Activated naive CD4-positive, alpha-beta T cell treated with anti-CD3 and anti-CD28 coated beads, Interleukin-2, amount 50 U/mL, for 72 hours (primary cell): Measurements from ENCODE around the gene TFPI. TPM values are rescaled to one million over a fixed set of nuclear protein-coding genes. Genes with fewer than 3 reads are reported as not detected.

Experiments
- ATAC-seq, 2 donors: fragments of 150-1000 bp; cut with Tn5 transposase; 2 replicates each; pipeline ENCODE4 v1.10.0; 2021; ENCODE audit warnings: mild to moderate bottlenecking in 2 of 2, moderate library complexity in 2 of 2
- DNase-seq, 2 donors: peaks; one replicate each; pipeline ENCODE4 v3.0.0; 2021 to 2022; ENCODE audit warnings: low spot score in 2 of 2
- H3K27ac Mint-ChIP-seq, 2 donors: one replicate each; pipeline ENCODE4 v1.8.0; 2022; ENCODE audit warnings: mild to moderate bottlenecking in 2 of 2, mixed read lengths in 2 of 2
- H3K36me3 Mint-ChIP-seq, 2 donors: one replicate each; pipeline ENCODE4 v1.8.0; 2022; ENCODE audit warnings: mixed read lengths in 2 of 2
- H3K9me3 Mint-ChIP-seq, 2 donors: one replicate each; pipeline ENCODE4 v1.8.0; 2022; ENCODE audit warnings: mixed read lengths in 2 of 2
- total RNA-seq, 2 donors: library from RNA; stranded (reverse); gene quantifications; one replicate each; pipeline ENCODE4 v1.2.3, GENCODE V29; 2022

Gene TFPI
- total RNA-seq, 2 donors from 2014 or later, result 0.34 TPM; not detected in 1

DNA sequence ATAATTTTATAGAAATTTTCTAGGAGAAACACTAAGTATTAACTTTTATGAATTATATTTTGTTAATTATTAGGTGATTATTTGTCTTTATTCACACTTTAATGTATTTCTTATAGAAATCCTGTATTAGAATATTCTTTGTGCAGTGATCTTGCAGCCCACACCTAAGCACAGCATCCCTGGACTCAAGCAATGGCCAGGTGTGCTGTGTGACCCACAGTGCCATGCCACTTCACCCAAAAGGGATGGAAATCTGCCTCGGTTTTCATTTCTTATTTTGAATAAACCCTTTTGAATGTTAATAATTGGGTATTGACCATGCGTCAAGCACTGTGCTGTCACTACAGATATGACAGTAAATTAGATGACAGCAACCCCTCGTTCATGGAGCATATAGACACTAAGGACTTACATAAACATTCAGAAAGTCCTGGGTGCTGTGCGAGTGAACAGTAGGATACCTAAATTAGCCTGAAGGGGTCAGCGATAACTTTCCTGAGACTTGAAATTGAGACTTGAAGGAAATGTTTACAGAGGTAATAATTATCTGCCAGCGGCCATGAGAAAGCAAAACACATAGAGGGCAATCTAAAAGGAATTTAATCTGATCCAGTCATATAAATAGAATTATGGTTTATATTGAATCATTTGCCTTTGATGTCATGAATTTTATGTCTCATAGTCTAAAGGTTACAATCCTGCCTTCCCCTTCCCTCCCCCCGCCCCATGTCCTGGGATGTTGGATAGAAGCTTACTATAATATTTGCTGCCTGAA, 53.5 kb downstream of the TFPI start:
- no peaks in the 10 kb centered on the region for H3K36me3 Mint-ChIP-seq

GRCh38 chr2:187499941-187500532, 54.2 kb downstream of the TFPI start:
- ATAC-seq, result peak in 1 of 2 donors; percentile 75
- no peaks in the 10 kb centered on the region for H3K9me3 Mint-ChIP-seq
- peak in 1 of 2 donors; percentile 42 for DNase-seq
- no peak overlapping the region for H3K27ac Mint-ChIP-seq
- H3K36me3 Mint-ChIP-seq, result no peaks in the 10 kb centered on the region

More for the DNA sequence above, 53.5 kb downstream of the TFPI start:
- no peaks in the 10 kb centered on the region for H3K9me3 Mint-ChIP-seq
- DNase-seq (no peak), ATAC-seq (no peak)
- no peak overlapping the region for H3K27ac Mint-ChIP-seq

- ATAC-seq, result no peak
- no peak overlapping the region for H3K27ac Mint-ChIP-seq
- no peak for DNase-seq
- H3K36me3 Mint-ChIP-seq, result no peaks in the 10 kb centered on the region
- H3K9me3 Mint-ChIP-seq, result peaks cover 0 to 5% of the 10 kb centered on the region in 2 donors
Measured at GRCh38 chr2:187497858-187498463, 56.3 kb downstream of the TFPI start.

GRCh38 chr2:187497140-187497539, 57.1 kb downstream of the TFPI start:
- Mint-ChIP-seq H3K9me3 (peaks cover 0 to 5% of the 10 kb centered on the region in 2 donors), H3K36me3 (no peaks in the 10 kb centered on the region), H3K27ac (no peak overlapping the region)
- ATAC-seq (no peak), DNase-seq (no peak)

DNA sequence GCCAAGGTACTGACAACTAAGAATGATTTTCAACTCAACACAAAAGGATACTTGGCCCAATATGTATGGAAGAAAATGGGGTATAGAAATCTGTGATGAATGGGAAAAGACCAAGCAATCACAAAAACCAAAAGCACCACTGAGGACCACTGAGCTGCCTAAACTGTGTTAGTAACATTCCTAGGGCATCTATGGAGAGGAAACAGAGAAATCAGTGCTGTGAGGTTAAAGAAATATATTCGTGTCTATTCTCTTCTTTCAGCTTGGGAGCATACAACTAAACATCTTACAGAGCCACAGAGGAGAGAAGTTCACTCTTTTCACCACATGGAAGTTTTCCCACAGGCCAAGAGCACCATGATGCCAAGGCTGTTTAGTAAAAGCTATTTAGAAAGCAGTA, 58.9 kb downstream of the TFPI start:
- H3K9me3 Mint-ChIP-seq, result peaks cover 0 to 5% of the 10 kb centered on the region in 2 donors
- no peak for DNase-seq
- no peak for ATAC-seq
- no peak overlapping the region for H3K27ac Mint-ChIP-seq
- H3K36me3 Mint-ChIP-seq, result no peaks in the 10 kb centered on the region

DNA sequence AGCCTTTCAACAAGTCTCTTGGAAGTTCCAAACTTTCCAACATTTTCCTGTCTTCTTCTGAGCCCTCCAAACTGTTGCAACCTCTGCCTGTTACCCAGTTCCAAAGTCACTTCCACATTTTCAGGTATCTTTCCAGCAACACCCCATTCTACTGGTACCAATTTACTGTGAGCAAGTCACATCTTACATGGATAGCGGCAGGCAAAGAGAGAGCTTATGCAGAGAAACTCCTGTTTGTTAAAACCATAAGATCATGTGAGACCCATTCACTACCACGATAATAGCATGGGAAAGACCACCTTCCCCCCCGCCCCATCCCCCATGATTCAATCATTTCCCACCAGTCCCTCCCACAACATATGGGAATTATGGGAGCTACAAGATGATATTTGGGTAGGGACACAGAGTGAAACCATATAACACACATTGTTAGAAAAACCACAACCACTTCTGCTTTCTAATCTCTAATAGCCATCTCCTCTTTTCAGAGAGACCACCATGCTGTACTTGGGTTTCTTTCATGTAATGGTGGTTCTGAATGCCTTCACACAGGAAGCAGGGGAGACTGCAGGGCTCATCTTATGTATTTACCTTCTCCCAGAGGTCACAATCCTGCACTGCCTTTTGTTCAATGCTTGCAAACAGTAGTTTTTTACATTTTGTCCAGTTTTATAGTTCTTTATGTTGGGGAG, 60.2 kb downstream of the TFPI start:
- H3K27ac Mint-ChIP-seq, result no peak overlapping the region
- no peak for ATAC-seq
- no peak for DNase-seq
- no peaks in the 10 kb centered on the region for H3K36me3 Mint-ChIP-seq
- H3K9me3 Mint-ChIP-seq, result peaks cover 0 to 5% of the 10 kb centered on the region in 2 donors

DNA sequence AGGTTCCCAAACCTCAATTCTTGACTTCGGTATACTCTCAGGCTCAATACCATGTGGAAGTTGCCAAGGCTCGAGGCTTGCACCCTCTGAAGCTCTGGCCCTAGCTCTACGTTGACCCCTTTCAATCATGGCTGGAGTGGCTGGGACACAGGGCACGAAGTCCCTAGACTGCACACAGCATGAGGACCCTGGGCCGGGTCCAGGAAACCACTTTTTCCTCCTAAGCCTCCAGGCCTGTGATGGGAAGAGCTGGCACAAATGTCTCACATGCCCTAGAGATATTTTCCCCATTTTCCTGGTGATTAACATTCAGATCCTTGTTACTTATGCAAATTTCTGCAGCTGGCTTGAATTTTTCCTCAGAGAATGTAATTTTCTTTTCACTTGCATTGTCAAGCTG, 61.1 kb downstream of the TFPI start:
- no peak for ATAC-seq
- no peaks in the 10 kb centered on the region for H3K36me3 Mint-ChIP-seq
- peaks cover 0 to 5% of the 10 kb centered on the region in 2 donors for H3K9me3 Mint-ChIP-seq
- H3K27ac Mint-ChIP-seq, result no peak overlapping the region
- no peak for DNase-seq

GRCh38 chr2:187486241-187486640, 68.0 kb downstream of the TFPI start:
- no peaks in the 10 kb centered on the region for H3K9me3 Mint-ChIP-seq
- no peak overlapping the region for H3K27ac Mint-ChIP-seq
- no peak for ATAC-seq
- DNase-seq, result no peak
- H3K36me3 Mint-ChIP-seq, result no peaks in the 10 kb centered on the region

GRCh38 chr2:187485523-187485922, 68.7 kb downstream of the TFPI start:
- ATAC-seq (no peak), DNase-seq (no peak)
- Mint-ChIP-seq H3K36me3 (no peaks in the 10 kb centered on the region), H3K27ac (no peak overlapping the region), H3K9me3 (no peaks in the 10 kb centered on the region)

DNA sequence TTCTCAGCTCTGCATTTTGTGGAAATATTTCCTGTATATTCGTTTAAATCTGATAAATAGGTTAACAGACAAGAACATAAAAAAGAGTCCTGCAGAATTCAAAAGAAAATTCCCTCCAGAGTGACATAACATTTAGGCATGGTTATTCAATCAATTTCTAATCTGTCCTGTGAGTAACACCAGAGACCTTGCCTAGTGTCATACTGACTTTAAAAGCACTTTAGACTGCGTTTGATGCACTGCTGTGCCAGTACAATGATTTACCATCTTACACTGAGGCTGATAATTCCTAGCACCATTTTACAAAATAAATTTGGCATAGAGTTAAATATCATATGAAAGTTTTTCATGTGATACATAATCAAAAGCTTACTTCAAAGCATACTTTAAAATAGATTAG, 70.7 kb downstream of the TFPI start:
- no peaks in the 10 kb centered on the region for H3K9me3 Mint-ChIP-seq
- DNase-seq (no peak), ATAC-seq (no peak)
- no peaks in the 10 kb centered on the region for H3K36me3 Mint-ChIP-seq
- H3K27ac Mint-ChIP-seq, result no peak overlapping the region

- no peak overlapping the region for H3K27ac Mint-ChIP-seq
Measured at GRCh38 chr2:187482796-187483195, 71.4 kb downstream of the TFPI start.

DNA sequence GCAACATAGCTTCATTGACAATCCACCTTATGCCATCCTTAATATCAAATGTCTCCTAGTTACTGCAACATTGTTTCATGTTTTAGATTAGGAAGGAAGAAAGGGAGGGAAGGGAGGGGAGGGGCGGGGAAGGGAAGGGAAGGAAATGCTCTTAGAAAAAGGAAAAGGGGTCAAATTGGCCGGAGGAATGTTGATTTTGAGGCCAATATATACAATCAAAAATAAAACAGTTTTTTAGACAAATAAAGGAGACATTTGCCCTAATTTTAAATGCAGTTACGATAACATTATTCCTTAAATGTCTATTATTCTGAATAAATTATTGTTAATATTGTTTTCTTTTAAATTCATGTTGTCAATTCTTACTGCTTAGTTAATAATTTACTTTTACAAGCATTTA, 72.7 kb downstream of the TFPI start:
- H3K27ac Mint-ChIP-seq, result no peak overlapping the region
- H3K36me3 Mint-ChIP-seq, result no peaks in the 10 kb centered on the region
- ATAC-seq, result no peak
- no peak for DNase-seq
- H3K9me3 Mint-ChIP-seq, result no peaks in the 10 kb centered on the region

More at GRCh38 chr2:187482796-187483195, 71.4 kb downstream of the TFPI start:
- Mint-ChIP-seq H3K36me3 (no peaks in the 10 kb centered on the region), H3K9me3 (no peaks in the 10 kb centered on the region)
- ATAC-seq, result no peak
- DNase-seq, result no peak

DNA sequence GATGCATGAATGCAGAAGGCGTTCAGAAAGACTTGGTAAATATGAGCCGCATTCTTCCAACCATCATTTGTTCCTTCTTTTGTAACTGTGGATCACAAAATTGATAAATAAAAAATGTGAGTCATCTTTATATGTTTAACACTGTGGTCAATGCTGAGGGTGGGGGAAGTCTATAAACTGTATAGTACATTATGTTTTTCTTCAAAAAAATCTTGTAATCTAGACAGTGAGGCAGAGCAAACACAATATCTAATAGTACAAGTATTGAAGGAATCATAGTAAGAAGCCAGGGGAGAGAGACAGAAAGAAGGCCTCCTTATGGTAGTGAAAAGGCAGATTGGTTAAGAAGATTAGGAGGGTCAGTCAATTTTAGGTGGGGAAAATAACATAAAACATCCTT, 75.5 kb downstream of the TFPI start:
- H3K36me3 Mint-ChIP-seq, result no peaks in the 10 kb centered on the region
- H3K27ac Mint-ChIP-seq, result no peak overlapping the region
- ATAC-seq (no peak), DNase-seq (no peak)
- no peaks in the 10 kb centered on the region for H3K9me3 Mint-ChIP-seq

- H3K9me3 Mint-ChIP-seq, result no peaks in the 10 kb centered on the region
- no peak for ATAC-seq
- DNase-seq, result no peak
Measured at GRCh38 chr2:187477051-187477450, 77.2 kb downstream of the TFPI start.

GRCh38 chr2:187475499-187476248, 78.6 kb downstream of the TFPI start:
- H3K9me3 Mint-ChIP-seq, result no peaks in the 10 kb centered on the region
- DNase-seq, result no peak
- no peak overlapping the region for H3K27ac Mint-ChIP-seq
- H3K36me3 Mint-ChIP-seq, result no peaks in the 10 kb centered on the region
- peak in 1 of 2 donors; percentile 71 for ATAC-seq

More at GRCh38 chr2:187477051-187477450, 77.2 kb downstream of the TFPI start:
- no peaks in the 10 kb centered on the region for H3K36me3 Mint-ChIP-seq
- H3K27ac Mint-ChIP-seq, result no peak overlapping the region

GRCh38 chr2:187470698-187471097, 83.5 kb downstream of the TFPI start:
- Mint-ChIP-seq H3K9me3 (no peaks in the 10 kb centered on the region), H3K27ac (no peak overlapping the region), H3K36me3 (no peaks in the 10 kb centered on the region)
- ATAC-seq (no peak), DNase-seq (no peak)
